Smooth muscle cell (in vitro differentiated cells): ENCODE results near the gene MAL. TPM values are rescaled to one million over a fixed set of nuclear protein-coding genes. Genes with fewer than 3 reads are reported as not detected.

Experiments used
- DNase-seq: peaks from one replicate; lab custom pipeline; 2025; ENCODE audit not compliant: unreplicated experiment; lab: John Stamatoyannopoulos, UW
- H2AFZ ChIP-seq: fragments of 200-600 bp; sonication (generic); 2 replicates; pipeline ENCODE4 v1.6.0; 2016; ENCODE audit warnings: antibody characterized with exemption, low read depth, mild to moderate bottlenecking
- H3F3A ChIP-seq: fragments of 200-600 bp; sonication (generic); 2 replicates; pipeline ENCODE4 v1.6.0; 2017; ENCODE audit warnings: antibody characterized with exemption, low read depth
- H3K27ac ChIP-seq: fragments of 200-600 bp; sonication (generic); 2 replicates; pipeline ENCODE4 v1.5.1; 2016; ENCODE audit warnings: low read depth, mild to moderate bottlenecking
- H3K27me3 ChIP-seq: fragments of 200-600 bp; sonication (generic); 2 replicates; pipeline ENCODE4 v1.6.1; 2016; ENCODE audit warnings: low read depth, mild to moderate bottlenecking
- H3K36me3 ChIP-seq: fragments of 200-600 bp; sonication (generic); 2 replicates; pipeline ENCODE4 v1.5.1; 2016; ENCODE audit warnings: low read depth
- H3K4me1 ChIP-seq: fragments of 200-600 bp; sonication (generic); 2 replicates; pipeline ENCODE4 v1.5.1; 2016; ENCODE audit warnings: low read depth
- H3K4me2 ChIP-seq: fragments of 200-600 bp; sonication (generic); 2 replicates; pipeline ENCODE4 v1.6.0; 2016; ENCODE audit warnings: mild to moderate bottlenecking
- H3K4me3 ChIP-seq: fragments of 200-600 bp; sonication (generic); 2 replicates; pipeline ENCODE4 v1.5.1; 2016; ENCODE audit warnings: mild to moderate bottlenecking
- H3K79me2 ChIP-seq: fragments of 200-600 bp; sonication (generic); 2 replicates; pipeline ENCODE4 v1.6.0; 2016; ENCODE audit warnings: low read depth, mild to moderate bottlenecking
- H3K9ac ChIP-seq: fragments of 200-600 bp; sonication (generic); 2 replicates; pipeline ENCODE4 v1.6.0; 2016; ENCODE audit warnings: low read depth
- H3K9me3 ChIP-seq: fragments of 200-600 bp; sonication (generic); replicated peaks from 2 replicates; pipeline ENCODE4 v1.5.1; 2016; ENCODE audit warnings: low read depth
- H4K20me1 ChIP-seq: fragments of 200-600 bp; sonication (generic); 2 replicates; pipeline ENCODE4 v1.6.0; 2016; ENCODE audit warnings: low read depth
- WGBS: methylation state at CpG from one replicate; pipeline ENCODE4 v1.1.7; 2016; ENCODE audit warnings: low lambda C conversion rate; 5-methylcytosine and 5-hydroxymethylcytosine counted together
- polyA plus RNA-seq: library from polyadenylated mRNA; unstranded; fragments of >200 nt; fragmentation: Nextera tagmentation; extraction: Ambion mirVana; gene quantifications from 2 replicates; pipeline ENCODE4 v1.2.1, GENCODE V29; 2016
- total RNA-seq: library from RNA; depleted of rRNA; stranded (reverse); fragments of >200 nt; gene quantifications from 2 replicates; pipeline ENCODE4 v1.2.3, GENCODE V29; 2014
- TF ChIP-seq, protein P1 (sequence below): fragments of 200-600 bp; sonication (generic); IDR thresholded peaks from 2 replicates; pipeline ENCODE4 v1.5.1; 2017; ENCODE audit warnings: borderline replicate concordance, mild to moderate bottlenecking, antibody characterized with exemption; ENCODE audit not compliant: insufficient read depth, poor library complexity, severe bottlenecking

MAL gene
- total and polyA plus RNA-seq, 2 experiments from 2014 or later: not detected

DNA sequence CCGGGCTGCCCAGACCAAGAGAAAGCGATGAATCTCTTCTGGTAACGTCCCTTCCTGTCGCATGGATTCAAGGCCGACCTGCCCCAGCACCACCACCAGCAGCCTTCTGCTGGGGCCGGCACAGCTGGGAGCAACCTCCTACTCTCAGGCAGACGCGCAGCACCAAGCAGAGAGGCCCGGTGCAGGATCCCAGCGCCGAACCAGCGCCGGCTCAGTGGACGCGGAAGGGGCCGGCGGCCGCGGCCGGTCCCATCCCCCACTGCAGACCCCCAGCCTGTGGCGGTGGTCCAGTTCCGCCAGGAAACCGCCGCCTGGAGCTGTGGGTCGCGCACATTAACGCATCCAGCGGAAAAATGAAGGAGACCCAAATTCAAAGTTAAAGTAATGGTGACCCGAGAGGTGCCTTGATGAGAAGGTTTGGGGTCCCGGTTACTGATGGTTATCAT lies 525 bp upstream of the MAL start:
- Histone ChIP-seq H3K9me3 (no peaks in the 10 kb centered on the region), H3K9ac (no peak overlapping the region), H3K4me1 (no peaks in the 10 kb centered on the region), H3K4me3 (no peak overlapping the region), H3K79me2 (no peaks in the 10 kb centered on the region), H3F3A (no peaks in the 10 kb centered on the region), H3K27ac (no peak overlapping the region), H4K20me1 (no peaks in the 10 kb centered on the region), H3K27me3 (peaks cover 42% of the 10 kb centered on the region), H3K36me3 (no peaks in the 10 kb centered on the region), H3K4me2 (no peak overlapping the region), H2AFZ (no peak overlapping the region)
- no peak for DNase-seq
- 54% methylated on average over 30 of the region's 30 CpGs for WGBS
- TF ChIP-seq, protein P1, sequence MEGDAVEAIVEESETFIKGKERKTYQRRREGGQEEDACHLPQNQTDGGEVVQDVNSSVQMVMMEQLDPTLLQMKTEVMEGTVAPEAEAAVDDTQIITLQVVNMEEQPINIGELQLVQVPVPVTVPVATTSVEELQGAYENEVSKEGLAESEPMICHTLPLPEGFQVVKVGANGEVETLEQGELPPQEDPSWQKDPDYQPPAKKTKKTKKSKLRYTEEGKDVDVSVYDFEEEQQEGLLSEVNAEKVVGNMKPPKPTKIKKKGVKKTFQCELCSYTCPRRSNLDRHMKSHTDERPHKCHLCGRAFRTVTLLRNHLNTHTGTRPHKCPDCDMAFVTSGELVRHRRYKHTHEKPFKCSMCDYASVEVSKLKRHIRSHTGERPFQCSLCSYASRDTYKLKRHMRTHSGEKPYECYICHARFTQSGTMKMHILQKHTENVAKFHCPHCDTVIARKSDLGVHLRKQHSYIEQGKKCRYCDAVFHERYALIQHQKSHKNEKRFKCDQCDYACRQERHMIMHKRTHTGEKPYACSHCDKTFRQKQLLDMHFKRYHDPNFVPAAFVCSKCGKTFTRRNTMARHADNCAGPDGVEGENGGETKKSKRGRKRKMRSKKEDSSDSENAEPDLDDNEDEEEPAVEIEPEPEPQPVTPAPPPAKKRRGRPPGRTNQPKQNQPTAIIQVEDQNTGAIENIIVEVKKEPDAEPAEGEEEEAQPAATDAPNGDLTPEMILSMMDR: no peak

DNA sequence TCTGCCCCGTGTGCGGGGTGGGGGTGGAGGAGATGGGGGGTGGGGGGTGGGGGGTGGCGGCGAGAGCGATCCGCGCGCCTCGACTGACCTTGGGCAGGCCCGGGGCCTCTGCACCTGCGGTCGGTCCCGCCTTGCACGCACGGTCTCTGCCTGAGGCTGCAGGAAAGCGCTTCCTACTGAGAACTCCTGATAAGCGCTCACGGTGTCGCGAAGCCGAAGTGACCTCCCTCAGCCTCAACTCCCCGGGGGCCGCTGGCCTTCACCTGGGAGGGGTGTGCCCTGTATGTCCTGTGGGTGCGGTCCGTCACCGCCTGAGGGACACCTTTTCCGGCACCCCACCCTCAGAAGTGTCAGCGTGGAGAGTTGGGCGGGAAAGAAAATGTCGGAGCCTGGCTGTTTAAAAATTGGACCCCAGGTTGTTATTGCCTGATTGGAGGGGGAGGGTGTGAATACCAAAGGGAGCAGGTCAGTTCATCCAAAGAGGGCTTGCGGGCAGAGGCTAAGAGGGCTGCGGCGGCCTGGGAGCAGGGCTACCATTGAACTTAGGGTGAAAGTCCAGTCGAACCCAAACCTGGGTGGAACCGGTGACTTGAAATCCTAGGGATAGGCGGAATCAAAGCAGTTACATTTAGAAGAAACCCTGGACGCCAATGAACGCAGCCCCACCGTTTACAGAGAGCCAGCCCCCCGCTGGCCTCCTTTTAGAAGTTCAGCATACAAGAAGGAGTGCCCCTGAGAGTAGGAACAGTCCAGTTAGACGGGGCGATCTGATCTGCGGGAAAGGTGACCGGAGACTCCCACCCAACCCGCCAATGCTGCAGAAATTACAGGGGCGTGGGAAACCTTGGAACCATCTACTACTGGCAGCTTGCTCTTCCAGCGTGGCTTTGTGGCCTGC lies 1.2 kb downstream of the MAL start:
- Histone ChIP-seq H3K36me3 (no peaks in the 10 kb centered on the region), H3K4me1 (no peaks in the 10 kb centered on the region), H3K4me3 (no peak overlapping the region), H3K27me3 (peaks cover 42% of the 10 kb centered on the region), H3K9ac (no peak overlapping the region), H3K79me2 (no peaks in the 10 kb centered on the region), H3K27ac (no peak overlapping the region), H3F3A (no peaks in the 10 kb centered on the region), H4K20me1 (no peaks in the 10 kb centered on the region), H2AFZ (no peak overlapping the region), H3K4me2 (no peak overlapping the region), H3K9me3 (no peaks in the 10 kb centered on the region)
- no peak for DNase-seq
- WGBS: 60% methylated on average over 32 of the region's 47 CpGs
- TF ChIP-seq, protein P1: no peak

DNA sequence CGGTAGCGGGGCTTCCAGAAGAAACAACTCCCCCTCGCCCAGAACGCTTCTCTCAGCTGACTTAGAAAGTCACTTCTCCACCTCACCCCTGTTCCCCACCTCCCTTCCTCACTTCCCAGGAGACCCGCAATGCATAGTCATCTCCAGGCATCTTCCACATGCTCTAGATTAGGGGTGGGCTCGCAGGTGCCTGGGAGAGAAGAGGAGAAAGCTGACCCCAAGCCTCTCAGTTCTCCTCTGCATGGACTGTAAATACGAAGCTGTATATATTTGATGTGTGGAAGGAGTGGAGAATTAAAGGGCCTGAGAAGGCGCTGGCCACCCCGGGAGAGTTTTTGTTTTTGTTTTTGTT lies 1.8 kb downstream of the MAL start:
- no peak overlapping the region for H2AFZ ChIP-seq
- no peaks in the 10 kb centered on the region for H3K9me3 ChIP-seq
- H3K4me2 ChIP-seq: no peak overlapping the region
- no peak overlapping the region for H3K4me3 ChIP-seq
- H3K36me3 ChIP-seq: no peaks in the 10 kb centered on the region
- H3K9ac ChIP-seq: no peak overlapping the region
- H3K27me3 ChIP-seq: peaks cover 42% of the 10 kb centered on the region
- H3K4me1 ChIP-seq: no peaks in the 10 kb centered on the region
- no peaks in the 10 kb centered on the region for H4K20me1 ChIP-seq
- H3K79me2 ChIP-seq: no peaks in the 10 kb centered on the region
- no peak for DNase-seq
- TF ChIP-seq, protein P1: no peak
- no peaks in the 10 kb centered on the region for H3F3A ChIP-seq
- WGBS: 73% methylated on average over 9 of the region's 9 CpGs
- no peak overlapping the region for H3K27ac ChIP-seq
